ENCODE results near the gene HIP1R. TPM values are rescaled to one million over a fixed set of nuclear protein-coding genes. Genes with fewer than 3 reads are reported as not detected.

HIP1R gene
- total and polyA plus RNA-seq, 7 donors = 4.5 to 17.6 (median 8.0) TPM

- no peak for DNase-seq
- no peak for ATAC-seq
- H3K9me3 ChIP-seq = no peaks in the 10 kb centered on the region
- H3K4me1 ChIP-seq = peaks cover 48% of the 10 kb centered on the region
- no peak for TF ChIP-seq CTCF (IDR thresholded peaks at IDR 0.05)
- 90 to 91% (median 91%) methylated on average over 8 of the region's 8 CpGs for WGBS, 3 donors
- H3K27me3 ChIP-seq (ENCODE audit: insufficient read depth in 3 of 3, low read length in 2 of 3) = no peaks in the 10 kb centered on the region
- intact Hi-C loops (cut with DNase I) = no loop called here
- H3K36me3 ChIP-seq (ENCODE audit: insufficient read depth in 1 of 2, low read depth in 1 of 2) = no peaks in the 10 kb centered on the region
- no peak overlapping the region for H3K4me3 ChIP-seq
- no peak overlapping the region for H3K27ac ChIP-seq
Measured at GRCh38 chr12:122886161-122886560, 50.9 kb downstream of the HIP1R start.

- H3K4me1 ChIP-seq = peaks cover 53% of the 10 kb centered on the region
- H3K27me3 ChIP-seq (ENCODE audit: insufficient read depth in 3 of 3, low read length in 2 of 3) = no peaks in the 10 kb centered on the region
- WGBS, 3 donors = 51 to 66% (median 53%) methylated on average over 10 of the region's 10 CpGs
- TF ChIP-seq CTCF (IDR thresholded peaks at IDR 0.05) = no peak
- H3K27ac ChIP-seq = peak overlapping the region; percentile 70
- intact Hi-C loops (cut with DNase I) = no loop called here
- ATAC-seq = peak; percentile 20 to 50 (median 36)
- no peak overlapping the region for H3K4me3 ChIP-seq
- H3K36me3 ChIP-seq (ENCODE audit: insufficient read depth in 1 of 2, low read depth in 1 of 2) = no peaks in the 10 kb centered on the region
- H3K9me3 ChIP-seq = no peaks in the 10 kb centered on the region
- no peak for DNase-seq
Measured at GRCh38 chr12:122886851-122887818, 51.9 kb downstream of the HIP1R start.

- ATAC-seq = no peak
- no peaks in the 10 kb centered on the region for H3K27me3 ChIP-seq (ENCODE audit: insufficient read depth in 3 of 3, low read length in 2 of 3)
- H3K36me3 ChIP-seq (ENCODE audit: insufficient read depth in 1 of 2, low read depth in 1 of 2) = no peaks in the 10 kb centered on the region
- no peak for DNase-seq
- 85 to 89% (median 85%) methylated on average over 5 of the region's 5 CpGs for WGBS, 3 donors
- peak overlapping the region; percentile 70 for H3K27ac ChIP-seq
- no peak for TF ChIP-seq CTCF (IDR thresholded peaks at IDR 0.05)
- no peak overlapping the region for H3K4me3 ChIP-seq
- intact Hi-C loops (cut with DNase I) = no loop called here
- H3K4me1 ChIP-seq = peaks cover 60% of the 10 kb centered on the region
- H3K9me3 ChIP-seq = no peaks in the 10 kb centered on the region
Measured at GRCh38 chr12:122887819-122888212, 52.6 kb downstream of the HIP1R start.

- intact Hi-C loops (cut with DNase I) = no loop called here
Measured at GRCh38 chr12:122888232-122888752, 53.0 kb downstream of the HIP1R start.

More at GRCh38 chr12:122888232-122888752, 53.0 kb downstream of the HIP1R start:
- Histone ChIP-seq H3K27me3 (ENCODE audit: insufficient read depth in 3 of 3, low read length in 2 of 3) (no peaks in the 10 kb centered on the region), H3K4me3 (peak overlapping the region; percentile 37), H3K4me1 (peaks cover 65% of the 10 kb centered on the region), H3K27ac (peak overlapping the region; percentile 70), H3K36me3 (ENCODE audit: insufficient read depth in 1 of 2, low read depth in 1 of 2) (no peaks in the 10 kb centered on the region), H3K9me3 (no peaks in the 10 kb centered on the region)
- no peak for DNase-seq
- TF ChIP-seq CTCF (IDR thresholded peaks at IDR 0.05) = no peak
- peak; percentile 56 to 67 (median 58) for ATAC-seq
- WGBS, 3 donors = 14 to 28% (median 20%) methylated on average over 12 of the region's 12 CpGs

All from psoas muscle (tissue), 8 donors.